HG02973 (cell line): ENCODE data around the gene MYOM1.
"Not testable (repeated sequence)": the region's sequence is repeated elsewhere in the genome, so short reads cannot be mapped to it uniquely, and the experiment has no call there.

Experiments used
- ATAC-seq: cut with Tn5 transposase; IDR thresholded peaks from one replicate; pipeline ENCODE4 v1.9.1; 2021; ENCODE audit warnings: moderate library complexity; ENCODE audit not compliant: unreplicated experiment

Gene MYOM1

DNA sequence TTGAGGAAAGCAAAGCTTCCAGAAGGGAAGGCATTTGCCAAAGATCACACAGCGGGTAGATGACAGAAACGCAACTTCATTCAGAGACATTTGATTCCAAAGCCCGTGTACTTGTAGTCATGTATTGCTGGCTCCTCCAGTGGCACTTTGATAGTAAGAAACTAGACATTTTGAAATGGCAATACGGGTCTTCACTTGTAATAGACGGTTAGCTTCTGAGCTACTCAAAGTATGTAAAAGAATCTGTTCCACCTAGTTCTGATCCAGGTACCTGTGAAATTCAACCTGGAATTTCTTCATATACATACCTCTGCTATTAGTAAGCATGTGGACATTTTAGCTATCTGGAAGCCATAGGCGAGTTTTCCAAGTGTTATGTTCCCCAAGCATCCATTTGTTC is 1.7 kb upstream of the MYOM1 start:
- no peak for ATAC-seq

DNA sequence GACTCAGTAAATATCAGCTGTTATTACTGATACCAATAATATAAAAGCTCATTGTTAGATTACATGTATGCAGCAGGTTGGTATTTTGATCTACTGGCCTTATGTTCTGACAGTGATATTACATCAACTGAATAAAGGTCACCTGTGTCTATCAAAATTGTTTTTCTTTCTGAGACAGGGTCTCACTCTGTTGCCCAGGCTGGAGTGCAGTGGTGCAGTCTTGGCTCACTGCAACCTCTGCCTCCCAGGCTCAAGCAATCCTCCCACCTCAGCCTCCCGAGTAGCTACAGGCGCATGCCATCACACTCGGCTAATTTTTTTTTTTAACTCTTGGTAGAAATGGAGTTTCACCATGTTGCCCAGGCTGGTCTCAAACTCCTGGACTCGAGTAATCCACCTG is 1.1 kb upstream of the MYOM1 start:
- ATAC-seq, result not testable (repeated sequence)

DNA sequence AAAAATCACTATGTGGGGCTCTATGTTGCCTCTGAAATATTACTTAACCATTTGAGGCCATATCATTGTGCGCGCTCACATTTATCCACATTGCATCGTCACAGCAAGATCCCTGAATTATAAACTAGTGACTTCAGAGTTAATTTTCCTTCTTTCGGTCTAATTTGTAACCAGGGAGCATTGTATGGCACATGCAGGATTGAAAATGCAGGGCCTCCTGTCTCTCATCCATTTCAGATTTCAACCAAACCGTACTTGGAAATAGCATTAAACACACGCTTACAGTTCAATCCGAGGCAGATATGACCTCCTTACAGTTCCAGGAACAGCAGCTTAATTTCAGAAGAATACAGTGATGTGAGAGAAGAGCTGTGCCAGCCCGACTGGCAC is 532 bp downstream of the MYOM1 start:
- no peak for ATAC-seq

DNA sequence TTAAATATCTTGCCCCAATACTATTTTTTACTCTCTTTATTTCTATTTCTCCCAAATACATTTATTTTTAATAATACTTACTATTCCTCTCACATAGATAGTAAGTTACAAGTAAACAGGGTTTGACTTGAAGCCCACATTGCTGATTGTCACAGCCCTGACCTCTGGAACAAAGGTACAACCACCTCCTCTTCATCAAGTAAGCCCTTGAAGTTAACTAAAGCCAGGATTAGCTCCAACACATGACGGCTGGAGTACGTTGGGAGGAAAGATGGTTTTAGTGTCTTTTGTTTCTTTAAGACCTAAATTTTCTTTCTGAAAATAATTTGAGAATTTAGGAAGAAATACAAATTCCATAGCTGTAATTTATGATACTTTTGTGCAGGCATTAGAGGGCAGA is 949 bp downstream of the MYOM1 start:
- ATAC-seq, result no peak

DNA sequence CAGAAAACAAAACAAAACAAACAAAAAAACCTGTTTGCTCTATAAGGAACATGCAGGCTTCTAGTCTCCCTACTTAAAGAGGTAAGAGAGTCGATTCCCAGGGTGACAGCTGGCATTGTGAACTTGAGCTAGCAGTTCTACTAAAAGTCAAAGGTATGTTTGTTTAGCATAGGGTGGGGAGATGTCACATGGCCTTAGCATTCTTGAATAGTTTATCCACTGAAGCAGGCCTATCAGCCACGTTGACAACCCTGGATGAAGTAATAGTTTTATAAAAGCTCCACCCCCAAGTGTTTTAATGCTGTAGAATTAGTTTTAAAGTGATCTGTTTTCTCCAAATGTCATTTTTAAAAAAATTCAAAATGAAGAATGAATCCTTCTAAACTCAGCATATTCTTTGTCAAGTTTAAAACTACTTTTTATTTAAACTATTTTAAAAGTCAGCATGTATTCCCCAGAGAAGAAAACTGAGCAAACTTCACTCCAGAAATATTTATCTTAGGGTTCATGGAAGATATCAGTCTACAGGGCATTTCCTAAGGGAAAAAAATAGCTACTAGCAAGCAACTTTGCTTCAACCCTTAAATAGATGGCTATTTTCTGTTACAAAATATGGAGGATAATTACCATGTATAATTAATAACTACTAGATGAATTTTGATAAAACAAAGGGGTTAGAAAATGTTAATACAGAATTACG is 1.7 kb downstream of the MYOM1 start:
- ATAC-seq, result no peak

DNA sequence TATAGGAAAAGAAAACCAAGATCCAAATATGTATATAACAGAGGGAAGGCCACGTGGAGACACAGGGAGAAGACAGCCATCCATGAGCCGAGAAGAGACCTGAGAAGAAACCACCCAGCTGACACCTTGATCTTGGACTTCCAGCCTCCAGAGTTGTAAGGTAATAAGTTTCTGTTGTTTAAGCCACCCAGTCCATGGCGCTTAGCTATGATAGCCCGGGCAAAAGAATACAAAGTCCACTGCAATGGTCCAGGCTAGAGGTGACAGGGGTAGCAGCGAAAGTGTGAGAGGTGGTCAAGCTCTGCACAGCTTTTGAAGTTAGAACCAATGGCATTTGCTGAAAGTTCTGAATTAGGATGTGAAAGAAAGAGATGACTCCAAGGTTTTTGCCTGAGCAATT is 2.8 kb downstream of the MYOM1 start:
- no peak for ATAC-seq

DNA sequence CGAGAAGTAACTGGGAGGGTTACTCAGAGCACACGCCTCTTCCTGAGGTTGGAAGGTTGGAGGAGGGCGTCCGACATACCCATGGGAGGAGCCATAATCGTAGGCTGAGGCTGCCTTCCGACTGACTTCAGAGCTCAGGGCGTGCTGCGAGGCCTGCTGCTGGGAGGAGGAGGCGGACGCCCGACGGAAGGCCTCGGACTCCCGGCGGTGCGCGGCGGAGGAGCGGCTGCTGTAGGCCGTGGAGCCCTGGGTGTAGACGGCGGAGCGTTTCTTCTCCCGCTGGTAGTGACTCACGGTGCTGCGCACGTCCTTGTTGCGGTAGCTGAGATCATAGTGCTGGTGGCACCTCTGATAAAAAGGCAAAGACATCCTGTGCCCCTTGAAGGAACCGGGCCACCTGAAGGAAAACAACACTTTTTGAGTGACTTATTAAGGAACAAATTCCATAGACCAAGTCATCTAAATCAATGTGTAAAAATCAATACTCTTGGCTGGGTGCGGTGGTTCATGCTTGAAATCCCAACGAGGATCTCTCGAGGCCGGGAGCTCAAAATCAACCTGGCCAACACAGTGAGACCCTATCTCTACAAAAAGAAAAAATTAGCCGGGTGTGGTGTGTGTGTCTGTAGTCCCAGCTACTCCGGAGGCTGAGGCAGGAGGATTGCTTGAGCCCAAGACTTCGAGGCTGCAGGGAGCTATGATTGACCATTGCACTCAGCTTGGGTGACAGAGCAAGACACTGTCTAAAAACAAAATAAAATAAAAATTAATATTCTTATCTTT is 4.7 kb downstream of the MYOM1 start:
- no peak for ATAC-seq

DNA sequence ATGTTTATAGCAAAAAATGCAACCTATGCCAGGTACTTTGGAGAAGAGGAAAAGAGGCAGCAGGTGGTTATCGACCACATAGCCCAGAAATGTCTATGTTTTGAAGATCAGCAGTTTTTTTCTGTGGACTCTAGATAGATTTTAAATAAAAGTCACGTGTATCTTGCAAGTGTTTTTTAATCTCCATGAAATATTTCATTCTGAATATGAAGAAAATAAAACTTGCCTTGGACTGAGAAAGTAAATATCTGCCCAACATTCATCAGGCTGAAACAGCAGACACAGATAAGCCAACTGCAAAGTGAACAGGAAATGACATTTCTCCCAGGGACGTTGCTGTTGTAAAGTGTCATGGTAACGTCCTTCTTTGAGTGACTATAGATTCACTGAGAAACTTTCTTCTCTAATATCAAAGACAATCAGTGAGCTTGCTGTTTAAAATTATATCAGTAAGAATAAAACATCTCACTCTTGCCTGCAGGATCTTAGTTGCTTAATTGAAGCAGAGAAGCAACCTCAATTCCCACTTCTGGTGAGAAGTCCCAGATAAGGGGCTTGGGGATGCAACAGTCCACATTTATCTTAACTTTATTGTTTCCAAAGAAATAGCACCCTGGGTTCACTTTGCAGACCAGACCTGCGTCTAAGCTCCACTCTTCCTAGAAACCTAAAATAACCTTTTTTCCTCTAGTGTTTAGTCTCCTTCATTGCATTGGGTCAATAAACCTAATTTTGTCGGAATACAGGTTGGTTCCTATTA is 6.3 kb downstream of the MYOM1 start:
- no peak for ATAC-seq

DNA sequence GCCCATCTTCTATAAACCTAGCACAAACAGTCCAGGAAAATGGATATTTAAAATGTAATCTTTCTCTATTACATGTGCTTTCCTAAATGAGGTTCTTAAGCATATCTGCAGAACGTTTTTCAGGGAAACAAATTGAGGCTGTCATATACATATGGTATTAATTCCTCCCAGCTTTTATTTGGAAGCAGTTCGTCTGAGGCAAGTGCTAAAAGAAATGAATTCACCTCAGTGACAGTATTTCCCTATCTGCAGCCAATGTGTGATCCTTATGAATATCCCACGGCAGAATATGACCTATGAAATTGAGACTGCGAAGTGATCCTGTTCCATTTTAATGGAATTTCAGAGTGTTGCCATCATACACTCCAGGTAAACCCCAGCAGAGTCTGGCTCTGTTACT is 7.1 kb downstream of the MYOM1 start:
- no peak for ATAC-seq

DNA sequence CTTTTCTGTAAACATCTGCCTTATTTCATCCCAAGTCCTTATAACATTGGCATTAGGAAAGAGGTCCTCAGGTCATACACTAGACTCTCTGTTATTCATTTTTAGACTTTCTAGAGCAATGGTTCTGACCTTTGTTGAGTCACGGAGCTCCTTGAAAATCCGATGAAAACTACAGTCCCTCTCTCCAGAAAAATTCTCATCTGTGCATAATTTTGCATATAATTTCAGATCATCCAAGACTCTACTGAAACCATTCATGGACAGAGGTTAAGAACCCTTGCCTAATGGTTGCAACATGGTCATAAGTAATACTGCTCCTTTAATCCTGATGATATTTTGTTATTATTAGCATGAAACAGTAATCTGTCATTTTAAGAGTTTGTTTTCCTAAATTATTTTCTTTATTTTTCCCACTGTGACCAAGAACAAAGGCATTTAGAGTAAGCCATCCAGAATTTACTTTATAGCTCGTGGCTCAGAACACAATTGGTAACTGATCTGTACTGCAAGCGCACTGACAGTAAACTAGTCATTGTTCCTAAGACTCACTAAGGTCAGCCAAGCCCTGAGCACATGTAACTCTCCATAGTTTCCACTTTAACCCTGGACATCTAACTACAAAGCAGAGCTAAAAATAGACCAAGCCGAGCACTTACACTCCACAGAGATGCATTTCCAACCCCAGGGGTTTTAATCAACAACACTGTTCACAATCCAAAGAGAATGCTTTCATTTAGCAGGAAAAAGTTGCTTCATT is 8.4 kb downstream of the MYOM1 start:
- no peak for ATAC-seq

DNA sequence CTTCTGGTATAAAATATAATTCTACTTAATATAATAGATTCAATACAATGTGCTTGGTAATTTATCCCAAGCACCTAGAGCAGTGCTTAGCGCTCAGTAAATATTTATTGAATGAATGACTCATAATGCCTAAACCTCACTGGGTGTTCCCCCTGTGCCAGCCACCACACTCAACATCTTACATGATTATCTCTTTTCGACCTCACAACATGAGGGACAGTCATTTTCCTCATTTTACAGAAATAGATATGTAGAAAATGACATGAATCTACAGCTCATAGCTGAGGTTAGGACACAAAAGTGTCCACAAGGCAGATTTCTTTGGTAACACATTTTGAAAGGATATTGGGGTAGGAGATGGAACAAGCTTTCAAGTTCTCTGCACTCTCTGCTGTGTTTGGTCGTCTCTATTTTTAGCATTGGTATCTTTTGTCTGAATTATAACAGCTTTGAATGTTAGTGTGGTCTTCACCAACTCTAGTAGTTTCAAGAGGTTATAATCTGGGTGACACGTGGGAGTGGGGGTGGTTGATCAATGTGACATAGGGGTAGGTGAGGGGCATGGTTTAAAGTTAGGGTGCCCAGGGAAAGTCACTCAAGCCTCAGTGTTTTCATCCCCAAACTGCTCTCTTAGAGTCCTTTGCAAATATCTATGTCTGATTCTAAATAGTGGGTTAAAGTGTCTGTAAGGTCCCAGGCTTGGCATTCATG is 9.8 kb downstream of the MYOM1 start:
- peak; percentile 67 for ATAC-seq

DNA sequence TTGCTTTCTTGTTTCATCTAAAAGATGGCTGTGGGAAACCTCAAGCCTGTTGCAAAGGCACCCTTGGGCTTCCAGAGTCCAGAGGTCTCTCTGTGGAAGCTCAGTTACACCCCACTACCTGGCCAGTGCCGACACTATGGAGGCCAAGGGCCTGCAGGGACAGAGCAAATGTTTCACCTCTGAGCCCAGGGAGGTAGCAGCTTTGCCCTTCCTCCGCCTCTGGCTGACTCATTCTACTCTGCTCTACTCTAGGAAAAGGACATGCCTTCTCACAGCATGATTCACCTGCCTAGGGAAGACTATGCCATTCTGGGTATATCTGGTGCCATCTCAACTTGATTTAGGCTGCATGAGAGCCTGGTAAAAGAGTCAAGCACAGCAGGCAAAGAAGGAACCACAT is 12.2 kb downstream of the MYOM1 start:
- ATAC-seq, result no peak

DNA sequence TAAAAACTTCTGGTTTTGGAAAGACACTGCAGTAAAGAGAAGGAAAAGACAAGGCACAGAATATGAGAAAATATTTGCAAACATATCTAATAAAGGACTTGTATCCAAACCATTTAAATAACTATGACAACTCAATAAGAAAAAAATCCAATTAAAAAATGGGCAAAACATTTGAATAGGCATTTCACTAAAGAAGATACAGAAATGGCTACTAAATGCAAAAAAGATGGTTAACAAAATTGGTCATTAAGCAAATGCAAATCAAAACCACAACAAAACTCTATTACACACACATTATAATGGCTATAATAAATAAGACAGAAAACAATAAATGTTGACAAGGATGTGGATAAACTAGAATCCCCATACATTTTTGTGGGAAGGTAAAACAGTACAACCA is 14.5 kb downstream of the MYOM1 start:
- no peak for ATAC-seq

DNA sequence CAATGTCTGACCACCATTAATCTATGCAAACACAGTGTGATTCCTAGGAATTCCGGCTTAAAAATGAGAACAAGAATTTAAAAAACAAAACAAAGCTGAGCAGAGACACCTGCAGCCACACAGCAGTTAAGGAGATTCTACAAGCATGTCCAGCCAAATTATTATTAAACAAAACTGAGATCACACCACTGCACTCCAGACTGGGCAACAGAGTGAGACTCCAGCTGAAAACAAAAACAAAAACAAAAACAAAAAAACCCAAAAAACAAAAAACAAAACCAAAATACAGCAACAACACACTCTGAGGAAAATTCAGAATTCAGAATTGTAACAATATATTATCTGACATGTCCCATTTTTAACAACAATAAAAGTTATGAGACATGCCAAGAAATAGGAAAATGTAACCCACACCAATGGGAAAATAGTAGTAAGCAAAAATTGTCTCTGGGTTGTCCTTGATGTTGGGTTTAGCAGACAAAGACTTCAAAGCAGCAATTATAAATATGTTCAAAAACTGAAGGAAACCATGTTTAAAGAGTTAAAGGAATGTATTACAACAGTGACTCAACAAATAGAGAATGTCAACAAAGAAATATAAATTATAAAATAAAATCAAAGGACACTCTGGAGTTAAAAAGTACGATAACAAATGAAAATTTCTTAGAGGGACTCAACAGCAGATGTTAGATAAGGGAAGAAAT is 19.7 kb downstream of the MYOM1 start:
- no peak for ATAC-seq

DNA sequence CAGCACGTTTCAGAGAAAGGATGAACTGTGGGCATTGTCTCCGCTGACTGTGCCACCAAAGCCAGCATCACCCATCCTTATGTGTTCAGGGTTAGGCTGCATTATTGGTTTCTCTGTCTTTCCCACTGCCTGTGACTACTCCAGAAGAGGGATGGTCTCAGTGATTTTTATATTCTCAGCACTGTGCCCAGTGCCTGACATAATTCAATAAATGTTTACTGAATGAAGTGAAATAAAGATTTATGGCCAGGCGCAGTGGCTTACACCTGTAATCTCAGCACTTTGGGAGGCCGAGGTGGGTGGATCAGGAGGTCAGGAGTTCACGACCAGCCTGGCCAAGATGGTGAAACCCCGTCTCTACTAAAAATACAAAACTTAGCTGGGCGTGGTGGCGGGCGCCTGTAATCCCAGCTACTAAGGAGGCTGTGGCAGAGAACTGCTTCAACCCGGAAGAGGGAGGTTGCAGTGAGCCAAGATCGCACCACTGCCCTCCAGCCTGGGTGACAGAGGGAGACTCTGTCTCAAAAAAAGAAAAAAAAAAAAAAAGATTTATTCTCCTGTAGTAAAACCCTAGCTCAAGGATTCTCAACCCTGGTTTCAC is 21.4 kb downstream of the MYOM1 start:
- not testable (repeated sequence) for ATAC-seq

DNA sequence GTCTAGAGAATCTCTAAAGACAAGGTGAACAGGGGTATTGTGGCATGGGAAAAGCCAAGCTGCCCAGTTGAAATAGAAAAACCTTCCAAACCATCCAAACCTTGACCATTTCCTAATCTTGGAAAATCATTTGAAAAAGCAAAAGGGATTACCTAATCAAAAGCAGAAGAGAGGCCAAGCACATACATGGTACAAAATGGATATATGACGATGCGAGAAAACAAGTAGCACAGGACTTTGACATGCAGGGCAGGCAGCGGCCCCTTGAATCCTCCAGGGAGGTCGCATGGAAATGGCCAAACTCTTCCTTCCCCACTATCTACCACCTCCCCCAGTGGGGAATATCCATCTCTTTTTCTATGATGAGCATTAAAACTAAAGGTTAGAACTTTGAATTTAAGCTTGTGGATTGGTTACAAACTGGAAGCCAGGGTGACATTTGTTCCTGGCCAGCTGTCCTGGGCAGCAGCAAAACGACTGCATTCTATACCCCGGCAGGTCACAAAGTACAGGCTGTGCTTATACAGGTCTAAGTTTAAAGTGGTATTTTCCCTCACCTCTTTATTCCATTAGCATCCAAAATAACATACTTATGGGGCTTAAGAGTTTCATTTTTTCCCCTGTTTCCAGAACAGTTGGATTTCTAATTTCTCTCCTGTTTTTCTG is 24.7 kb downstream of the MYOM1 start:
- no peak for ATAC-seq

DNA sequence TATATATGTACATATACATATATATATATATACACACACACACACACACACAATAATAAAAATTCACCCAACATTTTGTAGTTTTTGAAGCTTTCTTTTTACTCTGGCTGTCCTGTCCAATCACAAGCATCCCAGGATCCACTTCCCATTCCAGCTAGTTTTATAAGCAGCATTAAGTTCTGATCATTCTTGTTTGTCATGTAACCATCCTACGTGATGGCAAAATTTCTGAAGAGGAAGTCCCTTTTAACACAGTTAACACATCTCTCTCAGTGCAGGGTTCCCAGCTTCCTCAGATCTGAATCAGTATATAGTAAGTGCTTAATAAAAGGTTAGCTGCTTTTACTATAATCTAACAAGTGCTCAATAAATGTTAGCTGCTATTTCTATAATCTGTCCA is 26.4 kb downstream of the MYOM1 start:
- no peak for ATAC-seq

DNA sequence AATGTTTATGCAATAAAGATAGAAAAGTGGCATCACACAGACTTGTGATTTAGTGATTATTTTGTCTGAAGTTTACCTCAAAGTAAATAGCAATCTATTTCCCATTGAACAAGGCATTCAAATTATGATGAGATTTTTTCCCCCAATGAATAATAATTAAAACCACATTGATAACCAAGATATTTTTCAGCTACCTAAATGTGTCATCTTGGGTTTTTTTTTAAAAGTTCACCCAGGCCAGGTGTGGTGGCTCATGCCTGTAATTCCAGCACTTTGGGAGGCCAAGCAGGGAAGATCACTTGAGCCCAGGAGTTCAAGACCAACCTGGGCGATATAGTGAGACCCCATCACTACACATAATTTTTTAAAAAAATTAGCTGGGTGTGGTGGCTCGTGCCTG is 27.0 kb downstream of the MYOM1 start:
- ATAC-seq, result no peak

DNA sequence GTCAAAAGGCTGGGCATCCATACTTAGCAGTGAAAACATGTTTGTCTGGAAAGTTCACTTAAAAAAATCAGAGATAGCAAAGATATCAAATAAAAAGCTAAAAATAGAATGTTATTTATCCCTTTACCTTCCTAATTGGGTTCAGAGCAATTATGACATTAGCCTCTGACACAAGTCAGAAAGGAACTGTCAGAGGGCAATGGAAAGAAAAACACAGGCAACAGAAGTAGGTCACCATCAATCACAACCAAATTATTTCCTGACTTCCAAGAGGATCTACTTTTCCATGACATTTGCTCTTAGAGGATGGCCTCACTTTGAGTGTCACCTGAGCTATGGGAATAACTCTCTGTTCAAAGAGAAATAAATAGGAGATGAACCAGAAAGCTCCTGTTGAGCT is 27.5 kb downstream of the MYOM1 start:
- no peak for ATAC-seq
